ENCODE results near the gene PWWP2B. TPM values are rescaled to one million over a fixed set of nuclear protein-coding genes. Genes with fewer than 3 reads are reported as not detected.

Gene PWWP2B
- total RNA-seq, 1 donor from 2014 or later = 12.0 TPM

GRCh38 chr10:132430231-132430743, 33.3 kb downstream of the PWWP2B start:
- no peaks in the 10 kb centered on the region for H3K79me2 ChIP-seq (ENCODE audit: insufficient read depth, low read length)
- no peaks in the 10 kb centered on the region for H3K27me3 ChIP-seq (ENCODE audit: insufficient read depth, low read length)
- FAIRE-seq (no peak), DNase-seq (ENCODE audit: low read depth) (no peak)
- H3K9me3 ChIP-seq (ENCODE audit: insufficient read depth, low read depth, low read length) = no peaks in the 10 kb centered on the region
- H3K4me3 ChIP-seq (ENCODE audit: insufficient read depth, low read depth, low read length) = no peak overlapping the region
- H3K27ac ChIP-seq (ENCODE audit: low read depth, low read length) = no peak overlapping the region
- no peak overlapping the region for H3K4me2 ChIP-seq (ENCODE audit: low read length)
- no peak overlapping the region for H2AFZ ChIP-seq (ENCODE audit: low read depth, low read length)
- no peaks in the 10 kb centered on the region for H3K4me1 ChIP-seq (ENCODE audit: insufficient read depth, low read length)
- Mint-ChIP-seq H3K4me3 (ENCODE audit: unreplicated experiment) (no peak overlapping the region), H3K9me3 (ENCODE audit: unreplicated experiment) (no peaks in the 10 kb centered on the region), H3K36me3 (ENCODE audit: low read depth, unreplicated experiment) (no peaks in the 10 kb centered on the region), H3K4me1 (ENCODE audit: low read depth, unreplicated experiment) (no peaks in the 10 kb centered on the region), H3K27ac (ENCODE audit: unreplicated experiment) (no peak overlapping the region), H3K27me3 (ENCODE audit: low read depth, unreplicated experiment) (no peaks in the 10 kb centered on the region)
- H4K20me1 ChIP-seq (ENCODE audit: insufficient read depth, low read length) = no peaks in the 10 kb centered on the region
- no peak for TF ChIP-seq CTCF (IDR thresholded peaks at IDR 0.05; ENCODE audit: insufficient read depth, low read depth, low read length)
- no peak for TF ChIP-seq EZH2 (IDR thresholded peaks at IDR 0.05; ENCODE audit: insufficient read depth, low read length)
- no peak overlapping the region for H3K9ac ChIP-seq (ENCODE audit: low read length)
- H3K36me3 ChIP-seq (ENCODE audit: insufficient read depth, low read length) = no peaks in the 10 kb centered on the region

GRCh38 chr10:132430861-132431271, 33.9 kb downstream of the PWWP2B start:
- Histone ChIP-seq H3K79me2 (ENCODE audit: insufficient read depth, low read length) (no peaks in the 10 kb centered on the region), H3K4me2 (ENCODE audit: low read length) (no peak overlapping the region), H2AFZ (ENCODE audit: low read depth, low read length) (no peak overlapping the region), H3K36me3 (ENCODE audit: insufficient read depth, low read length) (no peaks in the 10 kb centered on the region), H3K4me1 (ENCODE audit: insufficient read depth, low read length) (no peaks in the 10 kb centered on the region), H3K9ac (ENCODE audit: low read length) (no peak overlapping the region), H3K9me3 (ENCODE audit: insufficient read depth, low read depth, low read length) (no peaks in the 10 kb centered on the region), H3K4me3 (ENCODE audit: insufficient read depth, low read depth, low read length) (no peak overlapping the region), H3K27ac (ENCODE audit: low read depth, low read length) (no peak overlapping the region), H3K27me3 (ENCODE audit: insufficient read depth, low read length) (no peaks in the 10 kb centered on the region), H4K20me1 (ENCODE audit: insufficient read depth, low read length) (no peaks in the 10 kb centered on the region)
- Mint-ChIP-seq H3K27ac (ENCODE audit: unreplicated experiment) (no peak overlapping the region), H3K9me3 (ENCODE audit: unreplicated experiment) (no peaks in the 10 kb centered on the region), H3K4me1 (ENCODE audit: low read depth, unreplicated experiment) (no peaks in the 10 kb centered on the region), H3K36me3 (ENCODE audit: low read depth, unreplicated experiment) (no peaks in the 10 kb centered on the region), H3K27me3 (ENCODE audit: low read depth, unreplicated experiment) (no peaks in the 10 kb centered on the region), H3K4me3 (ENCODE audit: unreplicated experiment) (no peak overlapping the region)
- no peak for DNase-seq (ENCODE audit: low read depth)
- no peak for TF ChIP-seq EZH2 (IDR thresholded peaks at IDR 0.05; ENCODE audit: insufficient read depth, low read length)
- no peak for TF ChIP-seq CTCF (IDR thresholded peaks at IDR 0.05; ENCODE audit: insufficient read depth, low read depth, low read length)
- no peak for FAIRE-seq

GRCh38 chr10:132431537-132432175, 34.7 kb downstream of the PWWP2B start:
- no peaks in the 10 kb centered on the region for H3K27me3 ChIP-seq (ENCODE audit: insufficient read depth, low read length)
- no peaks in the 10 kb centered on the region for H3K4me1 Mint-ChIP-seq (ENCODE audit: low read depth, unreplicated experiment)
- TF ChIP-seq EZH2 (IDR thresholded peaks at IDR 0.05; ENCODE audit: insufficient read depth, low read length) (no peak), CTCF (IDR thresholded peaks at IDR 0.05; ENCODE audit: insufficient read depth, low read depth, low read length) (no peak)
- H3K36me3 ChIP-seq (ENCODE audit: insufficient read depth, low read length) = no peaks in the 10 kb centered on the region
- H3K27me3 Mint-ChIP-seq (ENCODE audit: low read depth, unreplicated experiment) = no peaks in the 10 kb centered on the region
- H3K27ac Mint-ChIP-seq (ENCODE audit: unreplicated experiment) = no peak overlapping the region
- FAIRE-seq (no peak), DNase-seq (ENCODE audit: low read depth) (no peak)
- no peaks in the 10 kb centered on the region for H3K9me3 ChIP-seq (ENCODE audit: insufficient read depth, low read depth, low read length)
- no peaks in the 10 kb centered on the region for H3K36me3 Mint-ChIP-seq (ENCODE audit: low read depth, unreplicated experiment)
- no peaks in the 10 kb centered on the region for H3K9me3 Mint-ChIP-seq (ENCODE audit: unreplicated experiment)
- H3K4me3 Mint-ChIP-seq (ENCODE audit: unreplicated experiment) = no peak overlapping the region
- no peak overlapping the region for H3K4me3 ChIP-seq (ENCODE audit: insufficient read depth, low read depth, low read length)
- H3K4me1 ChIP-seq (ENCODE audit: insufficient read depth, low read length) = no peaks in the 10 kb centered on the region
- no peak overlapping the region for H3K27ac ChIP-seq (ENCODE audit: low read depth, low read length)
- H2AFZ ChIP-seq (ENCODE audit: low read depth, low read length) = no peak overlapping the region
- H3K9ac ChIP-seq (ENCODE audit: low read length) = no peak overlapping the region
- no peaks in the 10 kb centered on the region for H4K20me1 ChIP-seq (ENCODE audit: insufficient read depth, low read length)
- H3K79me2 ChIP-seq (ENCODE audit: insufficient read depth, low read length) = no peaks in the 10 kb centered on the region
- no peak overlapping the region for H3K4me2 ChIP-seq (ENCODE audit: low read length)
